ENCODE data around the gene GPC6.

- TF ChIP-seq GATA2 (IDR thresholded peaks at IDR 0.05; ENCODE audit: low read depth, low read length), result no peak
- TF ChIP-seq GATA3 (IDR thresholded peaks at IDR 0.05; ENCODE audit: low read depth, low read length), result no peak
These were observed 998.1 kb downstream of the GPC6 start for GRCh38 chr13:94224670-94225069.

All from SH-SY5Y (cell line).